Measurements from ENCODE around the gene CNMD. TPM values are rescaled to one million over a fixed set of nuclear protein-coding genes. Genes with fewer than 3 reads are reported as not detected.

Gene CNMD
- total and polyA plus RNA-seq, 2 donors from 2014 or later = not detected

GRCh38 chr13:52786766-52787165, 47.1 kb upstream of the CNMD start:
- no peak for TF ChIP-seq CTCF (IDR thresholded peaks at IDR 0.05; ENCODE audit: borderline replicate concordance, extremely low read depth, insufficient read depth)
- FAIRE-seq = no peak
- DNase-seq = no peak
- Histone ChIP-seq H3K4me1 (ENCODE audit: control insufficient read depth in 2 of 3, insufficient read depth in 2 of 3, low read depth in 1 of 3, low read length in 3 of 3) (no peaks in the 10 kb centered on the region), H3K27ac (ENCODE audit: low read depth in 2 of 2, low read length in 2 of 2) (no peak overlapping the region), H3K4me3 (ENCODE audit: low read length in 3 of 3) (no peak overlapping the region), H3K9ac (ENCODE audit: low read length in 3 of 3) (no peak overlapping the region), H3K36me3 (ENCODE audit: control insufficient read depth in 2 of 3, insufficient read depth in 3 of 3, low read length in 3 of 3) (no peaks in the 10 kb centered on the region), H3K27me3 (ENCODE audit: control insufficient read depth, insufficient read depth, low read length) (no peaks in the 10 kb centered on the region), H3K9me3 (ENCODE audit: control insufficient read depth in 2 of 3, insufficient read depth in 1 of 3, low read length in 3 of 3) (no peaks in the 10 kb centered on the region)
- intact Hi-C loops (cut with DNase I) = no loop called here

- intact Hi-C loops (cut with DNase I) = no loop called here
- TF ChIP-seq CTCF (IDR thresholded peaks at IDR 0.05; ENCODE audit: borderline replicate concordance, extremely low read depth, insufficient read depth) = no peak
These were observed 46.1 kb upstream of the CNMD start for GRCh38 chr13:52785739-52786138.

GRCh38 chr13:52784591-52785340, 45.1 kb upstream of the CNMD start:
- no peaks in the 10 kb centered on the region for H3K4me1 ChIP-seq (ENCODE audit: control insufficient read depth in 2 of 3, insufficient read depth in 2 of 3, low read depth in 1 of 3, low read length in 3 of 3)
- DNase-seq (no peak), FAIRE-seq (no peak)
- intact Hi-C loops (cut with DNase I) = no loop called here
- no peaks in the 10 kb centered on the region for H3K27me3 ChIP-seq (ENCODE audit: control insufficient read depth, insufficient read depth, low read length)
- TF ChIP-seq CTCF (IDR thresholded peaks at IDR 0.05; ENCODE audit: borderline replicate concordance, extremely low read depth, insufficient read depth) = no peak
- H3K27ac ChIP-seq (ENCODE audit: low read depth in 2 of 2, low read length in 2 of 2) = no peak overlapping the region
- no peaks in the 10 kb centered on the region for H3K36me3 ChIP-seq (ENCODE audit: control insufficient read depth in 2 of 3, insufficient read depth in 3 of 3, low read length in 3 of 3)
- no peaks in the 10 kb centered on the region for H3K9me3 ChIP-seq (ENCODE audit: control insufficient read depth in 2 of 3, insufficient read depth in 1 of 3, low read length in 3 of 3)
- H3K4me3 ChIP-seq (ENCODE audit: low read length in 3 of 3) = no peak overlapping the region
- H3K9ac ChIP-seq (ENCODE audit: low read length in 3 of 3) = no peak overlapping the region

More at GRCh38 chr13:52785739-52786138, 46.1 kb upstream of the CNMD start:
- no peak overlapping the region for H3K27ac ChIP-seq (ENCODE audit: low read depth in 2 of 2, low read length in 2 of 2)
- H3K36me3 ChIP-seq (ENCODE audit: control insufficient read depth in 2 of 3, insufficient read depth in 3 of 3, low read length in 3 of 3) = no peaks in the 10 kb centered on the region
- H3K9ac ChIP-seq (ENCODE audit: low read length in 3 of 3) = no peak overlapping the region
- no peaks in the 10 kb centered on the region for H3K4me1 ChIP-seq (ENCODE audit: control insufficient read depth in 2 of 3, insufficient read depth in 2 of 3, low read depth in 1 of 3, low read length in 3 of 3)
- H3K4me3 ChIP-seq (ENCODE audit: low read length in 3 of 3) = no peak overlapping the region
- no peaks in the 10 kb centered on the region for H3K27me3 ChIP-seq (ENCODE audit: control insufficient read depth, insufficient read depth, low read length)
- FAIRE-seq (no peak), DNase-seq (peak in 2 of 5 donors; percentile 13 to 20)
- H3K9me3 ChIP-seq (ENCODE audit: control insufficient read depth in 2 of 3, insufficient read depth in 1 of 3, low read length in 3 of 3) = no peaks in the 10 kb centered on the region

All from kidney (tissue), 14 donors.